Measurements from ENCODE around the gene STK16. TPM values are rescaled to one million over a fixed set of nuclear protein-coding genes. Genes with fewer than 3 reads are reported as not detected.

STK16 gene
- total and polyA plus RNA-seq, 4 donors = 5.8 to 44.3 (median 23.7) TPM

DNA sequence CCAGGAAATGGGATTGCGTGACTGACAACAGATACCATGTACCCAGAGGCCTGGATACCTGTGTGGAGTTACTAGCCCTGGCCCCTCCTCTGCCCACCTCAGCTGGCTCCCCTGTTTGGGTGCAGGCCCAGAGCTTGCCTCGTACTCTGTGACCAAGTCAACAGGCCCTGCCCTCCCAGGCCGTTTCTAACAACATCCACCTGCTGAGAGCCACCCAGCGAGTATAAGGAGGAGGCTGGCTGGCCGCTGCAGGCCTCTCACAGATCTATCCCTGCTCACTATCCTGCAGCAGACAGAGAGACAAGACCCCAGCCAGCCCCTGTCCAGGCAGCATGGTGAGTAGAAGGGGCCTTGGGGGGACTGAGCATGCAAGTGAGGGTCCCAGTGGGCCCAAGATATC, 21.0 kb downstream of the STK16 start:
- Histone ChIP-seq H3K27ac (ENCODE audit: low read depth in 1 of 2, low read length in 2 of 2) (no peak overlapping the region), H3K4me3 (ENCODE audit: low read depth in 1 of 3, low read length in 3 of 3) (no peak overlapping the region), H3K27me3 (ENCODE audit: control insufficient read depth in 4 of 4, insufficient read depth in 4 of 4, low read length in 3 of 4) (no peaks in the 10 kb centered on the region), H3K4me1 (ENCODE audit: control insufficient read depth in 4 of 4, insufficient read depth in 4 of 4, low read length in 3 of 4) (peaks cover 6 to 16% (median 12%) of the 10 kb centered on the region in 4 donors), H3K9me3 (ENCODE audit: control insufficient read depth in 4 of 4, low read length in 3 of 4) (no peaks in the 10 kb centered on the region), H3K9ac (ENCODE audit: low read depth in 1 of 2, low read length in 2 of 2) (no peak overlapping the region), H3K36me3 (ENCODE audit: control insufficient read depth in 4 of 4, insufficient read depth in 3 of 4, low read depth in 1 of 4, low read length in 3 of 4) (no peaks in the 10 kb centered on the region)
- TF ChIP-seq TAF1 (conservative IDR thresholded peaks at IDR 0.05) (no peak), EGR1 (IDR thresholded peaks at IDR 0.05; ENCODE audit: low read depth in 2 of 2) (no peak), HNF4A (conservative IDR thresholded peaks at IDR 0.05) (no peak), JUND (IDR thresholded peaks at IDR 0.05) (no peak), RXRA (IDR thresholded peaks at IDR 0.05) (no peak), SP1 (IDR thresholded peaks at IDR 0.05) (no peak), NR2F2 (IDR thresholded peaks at IDR 0.05) (no peak), HNF4G (IDR thresholded peaks at IDR 0.05) (no peak), YY1 (IDR thresholded peaks at IDR 0.05) (no peak), RAD21 (IDR thresholded peaks at IDR 0.05) (no peak), FOXA2 (IDR thresholded peaks at IDR 0.05) (no peak), GABPA (IDR thresholded peaks at IDR 0.05 in 1 of 2, conservative IDR thresholded peaks at IDR 0.05 in 1 of 2) (no peak)
- TF ChIP-seq, protein P1, sequence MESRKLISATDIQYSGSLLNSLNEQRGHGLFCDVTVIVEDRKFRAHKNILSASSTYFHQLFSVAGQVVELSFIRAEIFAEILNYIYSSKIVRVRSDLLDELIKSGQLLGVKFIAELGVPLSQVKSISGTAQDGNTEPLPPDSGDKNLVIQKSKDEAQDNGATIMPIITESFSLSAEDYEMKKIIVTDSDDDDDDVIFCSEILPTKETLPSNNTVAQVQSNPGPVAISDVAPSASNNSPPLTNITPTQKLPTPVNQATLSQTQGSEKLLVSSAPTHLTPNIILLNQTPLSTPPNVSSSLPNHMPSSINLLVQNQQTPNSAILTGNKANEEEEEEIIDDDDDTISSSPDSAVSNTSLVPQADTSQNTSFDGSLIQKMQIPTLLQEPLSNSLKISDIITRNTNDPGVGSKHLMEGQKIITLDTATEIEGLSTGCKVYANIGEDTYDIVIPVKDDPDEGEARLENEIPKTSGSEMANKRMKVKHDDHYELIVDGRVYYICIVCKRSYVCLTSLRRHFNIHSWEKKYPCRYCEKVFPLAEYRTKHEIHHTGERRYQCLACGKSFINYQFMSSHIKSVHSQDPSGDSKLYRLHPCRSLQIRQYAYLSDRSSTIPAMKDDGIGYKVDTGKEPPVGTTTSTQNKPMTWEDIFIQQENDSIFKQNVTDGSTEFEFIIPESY (IDR thresholded peaks at IDR 0.05) = no peak
- TF ChIP-seq, protein P2, sequence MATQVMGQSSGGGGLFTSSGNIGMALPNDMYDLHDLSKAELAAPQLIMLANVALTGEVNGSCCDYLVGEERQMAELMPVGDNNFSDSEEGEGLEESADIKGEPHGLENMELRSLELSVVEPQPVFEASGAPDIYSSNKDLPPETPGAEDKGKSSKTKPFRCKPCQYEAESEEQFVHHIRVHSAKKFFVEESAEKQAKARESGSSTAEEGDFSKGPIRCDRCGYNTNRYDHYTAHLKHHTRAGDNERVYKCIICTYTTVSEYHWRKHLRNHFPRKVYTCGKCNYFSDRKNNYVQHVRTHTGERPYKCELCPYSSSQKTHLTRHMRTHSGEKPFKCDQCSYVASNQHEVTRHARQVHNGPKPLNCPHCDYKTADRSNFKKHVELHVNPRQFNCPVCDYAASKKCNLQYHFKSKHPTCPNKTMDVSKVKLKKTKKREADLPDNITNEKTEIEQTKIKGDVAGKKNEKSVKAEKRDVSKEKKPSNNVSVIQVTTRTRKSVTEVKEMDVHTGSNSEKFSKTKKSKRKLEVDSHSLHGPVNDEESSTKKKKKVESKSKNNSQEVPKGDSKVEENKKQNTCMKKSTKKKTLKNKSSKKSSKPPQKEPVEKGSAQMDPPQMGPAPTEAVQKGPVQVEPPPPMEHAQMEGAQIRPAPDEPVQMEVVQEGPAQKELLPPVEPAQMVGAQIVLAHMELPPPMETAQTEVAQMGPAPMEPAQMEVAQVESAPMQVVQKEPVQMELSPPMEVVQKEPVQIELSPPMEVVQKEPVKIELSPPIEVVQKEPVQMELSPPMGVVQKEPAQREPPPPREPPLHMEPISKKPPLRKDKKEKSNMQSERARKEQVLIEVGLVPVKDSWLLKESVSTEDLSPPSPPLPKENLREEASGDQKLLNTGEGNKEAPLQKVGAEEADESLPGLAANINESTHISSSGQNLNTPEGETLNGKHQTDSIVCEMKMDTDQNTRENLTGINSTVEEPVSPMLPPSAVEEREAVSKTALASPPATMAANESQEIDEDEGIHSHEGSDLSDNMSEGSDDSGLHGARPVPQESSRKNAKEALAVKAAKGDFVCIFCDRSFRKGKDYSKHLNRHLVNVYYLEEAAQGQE (IDR thresholded peaks at IDR 0.05) = no peak
- TF ChIP-seq, protein P3, sequence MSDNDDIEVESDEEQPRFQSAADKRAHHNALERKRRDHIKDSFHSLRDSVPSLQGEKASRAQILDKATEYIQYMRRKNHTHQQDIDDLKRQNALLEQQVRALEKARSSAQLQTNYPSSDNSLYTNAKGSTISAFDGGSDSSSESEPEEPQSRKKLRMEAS (IDR thresholded peaks at IDR 0.05) = no peak
- TF ChIP-seq, protein P4, sequence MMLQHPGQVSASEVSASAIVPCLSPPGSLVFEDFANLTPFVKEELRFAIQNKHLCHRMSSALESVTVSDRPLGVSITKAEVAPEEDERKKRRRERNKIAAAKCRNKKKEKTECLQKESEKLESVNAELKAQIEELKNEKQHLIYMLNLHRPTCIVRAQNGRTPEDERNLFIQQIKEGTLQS (IDR thresholded peaks at IDR 0.05) = no peak
- TF ChIP-seq, protein P5, sequence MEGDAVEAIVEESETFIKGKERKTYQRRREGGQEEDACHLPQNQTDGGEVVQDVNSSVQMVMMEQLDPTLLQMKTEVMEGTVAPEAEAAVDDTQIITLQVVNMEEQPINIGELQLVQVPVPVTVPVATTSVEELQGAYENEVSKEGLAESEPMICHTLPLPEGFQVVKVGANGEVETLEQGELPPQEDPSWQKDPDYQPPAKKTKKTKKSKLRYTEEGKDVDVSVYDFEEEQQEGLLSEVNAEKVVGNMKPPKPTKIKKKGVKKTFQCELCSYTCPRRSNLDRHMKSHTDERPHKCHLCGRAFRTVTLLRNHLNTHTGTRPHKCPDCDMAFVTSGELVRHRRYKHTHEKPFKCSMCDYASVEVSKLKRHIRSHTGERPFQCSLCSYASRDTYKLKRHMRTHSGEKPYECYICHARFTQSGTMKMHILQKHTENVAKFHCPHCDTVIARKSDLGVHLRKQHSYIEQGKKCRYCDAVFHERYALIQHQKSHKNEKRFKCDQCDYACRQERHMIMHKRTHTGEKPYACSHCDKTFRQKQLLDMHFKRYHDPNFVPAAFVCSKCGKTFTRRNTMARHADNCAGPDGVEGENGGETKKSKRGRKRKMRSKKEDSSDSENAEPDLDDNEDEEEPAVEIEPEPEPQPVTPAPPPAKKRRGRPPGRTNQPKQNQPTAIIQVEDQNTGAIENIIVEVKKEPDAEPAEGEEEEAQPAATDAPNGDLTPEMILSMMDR (IDR thresholded peaks at IDR 0.05; ENCODE audit: low read depth, low read length, missing input control) = no peak
- WGBS = 88% methylated on average over 5 of the region's 5 CpGs
- DNase-seq (ENCODE audit: low spot score) = no peak

Data from liver (tissue), 9 donors.